22Rv1 (cell line): ENCODE measurements around the gene HSPB2.

Experiments used
- H3K27ac ChIP-seq: fragments of 450-650 bp; 2 replicates; pipeline ENCODE4 v1.5.1; 2017
- CTCF ChIP-seq: fragments of 450-650 bp; IDR thresholded peaks from 2 replicates; pipeline ENCODE4 v1.5.1; 2017; ENCODE audit warnings: mild to moderate bottlenecking
- ZFX ChIP-seq: fragments of 450-650 bp; IDR thresholded peaks from 2 replicates; pipeline ENCODE4 v1.6.1; 2017; ENCODE audit warnings: antibody characterized with exemption, borderline replicate concordance

The HSPB2 gene

GRCh38 chr11:111935317-111936039, 22.9 kb downstream of the HSPB2 start:
- TF ChIP-seq ZFX (no peak), CTCF (no peak)
- no peak overlapping the region for H3K27ac ChIP-seq

- TF ChIP-seq ZFX (no peak), CTCF (no peak)
- no peak overlapping the region for H3K27ac ChIP-seq
These were observed 23.6 kb downstream of the HSPB2 start for GRCh38 chr11:111936040-111936540.

GRCh38 chr11:111937461-111937769, 24.9 kb downstream of the HSPB2 start:
- H3K27ac ChIP-seq: no peak overlapping the region
- no peak for TF ChIP-seq CTCF
- no peak for TF ChIP-seq ZFX

- H3K27ac ChIP-seq: no peak overlapping the region
- no peak for TF ChIP-seq CTCF
- no peak for TF ChIP-seq ZFX
These were observed 25.3 kb downstream of the HSPB2 start for GRCh38 chr11:111937844-111938243.

GRCh38 chr11:111938687-111939160, 26.2 kb downstream of the HSPB2 start:
- H3K27ac ChIP-seq: no peak overlapping the region
- TF ChIP-seq CTCF (no peak), ZFX (no peak)

GRCh38 chr11:111939836-111940604, 27.5 kb downstream of the HSPB2 start:
- H3K27ac ChIP-seq: no peak overlapping the region
- no peak for TF ChIP-seq ZFX
- TF ChIP-seq CTCF: no peak

GRCh38 chr11:111941963-111942362, 29.4 kb downstream of the HSPB2 start:
- TF ChIP-seq ZFX (no peak), CTCF (no peak)
- no peak overlapping the region for H3K27ac ChIP-seq
